Spleen (tissue), 11 donors: ENCODE results near the gene CHAD. TPM values are rescaled to one million over a fixed set of nuclear protein-coding genes. Genes with fewer than 3 reads are reported as not detected.

ENCODE experiments used
- DNase-seq: peaks from one replicate; pipeline ENCODE4 v3.0.0-alpha.2; 2020
- H3K27ac ChIP-seq, 8 donors: fragments of 200-600 bp; sonication (generic) in 7 of 8; 1 replicate in 4 of 8; 2 replicates in 4 of 8; pipeline versions ENCODE4 v1.5.0 to v1.8.0; 2016 to 2021; ENCODE audit warnings: inconsistent platforms in 4 of 8, mild to moderate bottlenecking in 4 of 8, moderate library complexity in 1 of 8
- H3K27me3 ChIP-seq, 7 donors: fragments of 200-600 bp; sonication (generic) in 6 of 7; replicated peaks in 1 of 7; 1 replicate in 4 of 7; 2 replicates in 3 of 7; pipeline versions ENCODE4 v1.5.0 to v1.8.0; 2016 to 2021; ENCODE audit warnings: inconsistent platforms in 3 of 7, mild to moderate bottlenecking in 1 of 7
- H3K36me3 ChIP-seq, 6 donors: fragments of 200-600 bp; sonication (generic) in 5 of 6; 1 replicate in 4 of 6; 2 replicates in 2 of 6; pipeline versions ENCODE4 v1.5.0 to v1.8.0; 2016 to 2021; ENCODE audit warnings: inconsistent platforms in 2 of 6
- H3K4me1 ChIP-seq, 6 donors: fragments of 200-600 bp; sonication (generic) in 5 of 6; 1 replicate in 3 of 6; 2 replicates in 3 of 6; pipeline versions ENCODE4 v1.5.0 to v1.8.0; 2016 to 2021; ENCODE audit warnings: inconsistent platforms in 3 of 6
- H3K4me3 ChIP-seq, 8 donors: fragments of 200-600 bp; sonication (generic) in 7 of 8; 1 replicate in 4 of 8; 2 replicates in 4 of 8; pipeline versions ENCODE4 v1.5.0 to v1.8.0; 2016 to 2021; ENCODE audit warnings: inconsistent platforms in 4 of 8, mild to moderate bottlenecking in 4 of 8, moderate library complexity in 2 of 8
- H3K9me3 ChIP-seq, 8 donors: fragments of 200-600 bp; sonication (generic) in 7 of 8; 1 replicate in 4 of 8; 2 replicates in 4 of 8; pipeline versions ENCODE4 v1.5.0 to v1.8.0; 2016 to 2021; ENCODE audit warnings: inconsistent platforms in 4 of 8
- CTCF ChIP-seq, 11 experiments: fragments of 200-600 bp in 7 of 11; fragments of 450-650 bp in 4 of 11; sonication (generic) in 4 of 11; IDR thresholded peaks in 8 of 11; conservative IDR thresholded peaks in 3 of 11; 1 replicate in 7 of 11; 2 replicates in 4 of 11; pipeline versions ENCODE4 v1.4.0 to v1.8.0; 2016 to 2021; ENCODE audit warnings: antibody characterized with exemption in 11 of 11, inconsistent platforms in 4 of 11, mild to moderate bottlenecking in 1 of 11
- POLR2A ChIP-seq, 3 donors: fragments of 450-650 bp; IDR thresholded peaks; one replicate each; pipeline ENCODE4 v1.5.1; 2017; ENCODE audit warnings: antibody characterized with exemption in 3 of 3, mild to moderate bottlenecking in 1 of 3
- POLR2AphosphoS5 ChIP-seq, 3 donors: sonication (generic); formaldehyde crosslinking; IDR thresholded peaks; one replicate each; pipeline ENCODE4 v1.5.1; 2017; ENCODE audit warnings: antibody characterized with exemption in 3 of 3
- WGBS, 5 donors: extraction: QIAGEN DNeasy Blood & Tissue Kit in 3 of 5; methylation state at CpG; one replicate each; pipeline versions ENCODE4 v1.1.5 to v1.1.7; 2013 to 2018; 5-methylcytosine and 5-hydroxymethylcytosine counted together
- intact Hi-C: fragments of 100-400 bp; cut with DNase I; formaldehyde crosslinking; loops from one replicate; pipeline ENCODE4 v1.15.0; 2023; ENCODE audit warnings: low total_unique reads
- polyA plus RNA-seq, 3 donors: library from polyadenylated mRNA; stranded (reverse); fragments of 200-250 nt; gene quantifications; one replicate each; pipeline ENCODE4 v1.2.1, GENCODE V29; 2013
- total RNA-seq, 7 donors: library from RNA; depleted of rRNA in 3 of 7; stranded (reverse); fragments of >200 nt in 3 of 7; fragmentation: NEBNext Ultra II Directional in 4 of 7; extraction: Animal tissue kit (Norgen Biotek cat#: 25700) in 4 of 7; gene quantifications; one replicate each; pipeline versions ENCODE4 v1.1.0 to v1.2.1, GENCODE V29; 2016 to 2021
- donor health status: healthy with polysubstance abuse.
- donor health status: DM: no; HTN: no; CAD: no; lungs with moderate emphysema.
- donor health status: DM: no; HTN: no; CAD: no.
- donor health status: Bipolar disorder and iron deficiency.
- donor health status: healthy.
- donor health status: DM: no; HTN: no; CAD: no.
- donor health status: DM: yes; HTN: yes; CAD: no.

The CHAD gene
- total and polyA plus RNA-seq, 10 donors, result 0.39 TPM; not detected in 9

- no peaks in the 10 kb centered on the region for H3K4me1 ChIP-seq
- intact Hi-C loops, result no loop called here
- H3K36me3 ChIP-seq, result peaks cover 0 to 36% (median 0%) of the 10 kb centered on the region in 6 donors
- 83 to 95% (median 93%) methylated on average over 8 to 9 of the region's 9 CpGs for WGBS, 5 donors
- H3K27ac ChIP-seq, result no peak overlapping the region
- no peaks in the 10 kb centered on the region for H3K9me3 ChIP-seq
- no peaks in the 10 kb centered on the region for H3K27me3 ChIP-seq
- TF ChIP-seq CTCF (IDR thresholded peaks at IDR 0.05 in 8 of 11, conservative IDR thresholded peaks at IDR 0.05 in 3 of 11), result no peak
- no peak for TF ChIP-seq POLR2AphosphoS5 (IDR thresholded peaks at IDR 0.05)
- no peak for TF ChIP-seq POLR2A (IDR thresholded peaks at IDR 0.05)
- no peak overlapping the region for H3K4me3 ChIP-seq
- DNase-seq, result peak; percentile 55
Observed at GRCh38 chr17:50460831-50461526, 7.7 kb downstream of the CHAD start.

- Histone ChIP-seq H3K9me3 (no peaks in the 10 kb centered on the region), H3K4me3 (no peak overlapping the region), H3K27me3 (no peaks in the 10 kb centered on the region), H3K36me3 (peaks cover 0 to 47% (median 0%) of the 10 kb centered on the region in 6 donors), H3K27ac (no peak overlapping the region), H3K4me1 (no peaks in the 10 kb centered on the region)
- 83 to 95% (median 91%) methylated on average over 4 of the region's 4 CpGs for WGBS, 5 donors
- intact Hi-C loops, result no loop called here
- DNase-seq, result peak; percentile 29
- TF ChIP-seq POLR2AphosphoS5 (IDR thresholded peaks at IDR 0.05) (no peak), POLR2A (IDR thresholded peaks at IDR 0.05) (no peak), CTCF (IDR thresholded peaks at IDR 0.05 in 8 of 11, conservative IDR thresholded peaks at IDR 0.05 in 3 of 11) (no peak)
Observed at GRCh38 chr17:50459756-50460155, 8.9 kb downstream of the CHAD start.

GRCh38 chr17:50458701-50459676, 9.7 kb downstream of the CHAD start:
- Histone ChIP-seq H3K4me1 (no peaks in the 10 kb centered on the region), H3K36me3 (peaks cover 0 to 50% (median 0%) of the 10 kb centered on the region in 6 donors), H3K27ac (no peak overlapping the region), H3K4me3 (no peak overlapping the region), H3K27me3 (no peaks in the 10 kb centered on the region), H3K9me3 (no peaks in the 10 kb centered on the region)
- 84 to 93% (median 89%) methylated on average over 14 to 16 of the region's 16 CpGs for WGBS, 5 donors
- TF ChIP-seq POLR2A (IDR thresholded peaks at IDR 0.05), result no peak
- TF ChIP-seq POLR2AphosphoS5 (IDR thresholded peaks at IDR 0.05), result no peak
- TF ChIP-seq CTCF (IDR thresholded peaks at IDR 0.05 in 8 of 11, conservative IDR thresholded peaks at IDR 0.05 in 3 of 11), result no peak
- intact Hi-C loops, result no loop called here
- peak; percentile 23 for DNase-seq

GRCh38 chr17:50458270-50458669, 10.4 kb downstream of the CHAD start:
- TF ChIP-seq CTCF (IDR thresholded peaks at IDR 0.05 in 8 of 11, conservative IDR thresholded peaks at IDR 0.05 in 3 of 11) (no peak), POLR2A (IDR thresholded peaks at IDR 0.05) (no peak), POLR2AphosphoS5 (IDR thresholded peaks at IDR 0.05) (no peak)
- peaks cover 0 to 1% (median 0%) of the 10 kb centered on the region in 6 donors for H3K4me1 ChIP-seq
- intact Hi-C loops, result no loop called here
- no peaks in the 10 kb centered on the region for H3K27me3 ChIP-seq
- H3K36me3 ChIP-seq, result peaks cover 0 to 43% (median 0%) of the 10 kb centered on the region in 6 donors
- DNase-seq, result no peak
- H3K9me3 ChIP-seq, result no peaks in the 10 kb centered on the region
- 62 to 82% (median 73%) methylated on average over 3 of the region's 3 CpGs for WGBS, 5 donors
- no peak overlapping the region for H3K27ac ChIP-seq
- H3K4me3 ChIP-seq, result no peak overlapping the region
